ENCODE data around the gene PDCD1LG2.

DNA sequence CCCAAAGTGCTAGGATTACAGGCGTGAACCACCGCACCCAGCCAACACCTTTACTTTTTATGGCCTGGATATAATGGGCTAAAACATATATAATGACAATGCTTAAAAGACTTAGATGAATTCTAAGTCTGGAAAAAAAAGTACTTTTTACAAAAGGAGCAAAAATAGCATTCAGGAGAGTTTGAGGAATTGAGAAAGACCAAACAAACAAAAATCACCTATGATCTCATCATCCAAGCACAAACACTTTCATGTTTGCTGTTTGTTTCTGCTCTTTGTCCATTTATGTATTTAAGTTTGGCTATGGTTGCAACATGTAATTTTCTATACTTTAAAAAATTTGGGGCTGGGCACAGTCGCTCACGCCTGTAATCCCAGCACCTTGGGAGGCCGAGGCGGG lies 63.8 kb downstream of the PDCD1LG2 start:
- TF ChIP-seq GATA2 (IDR thresholded peaks at IDR 0.05; ENCODE audit: low read depth, low read length) = no peak
- no peak for TF ChIP-seq GATA3 (IDR thresholded peaks at IDR 0.05; ENCODE audit: low read depth, low read length)

Measured in SH-SY5Y (cell line).